Measurements from ENCODE around the gene KLHL10. TPM values are rescaled to one million over a fixed set of nuclear protein-coding genes. Genes with fewer than 3 reads are reported as not detected.

KLHL10 gene
- total RNA-seq, 1 donor from 2014 or later, result not detected

DNA sequence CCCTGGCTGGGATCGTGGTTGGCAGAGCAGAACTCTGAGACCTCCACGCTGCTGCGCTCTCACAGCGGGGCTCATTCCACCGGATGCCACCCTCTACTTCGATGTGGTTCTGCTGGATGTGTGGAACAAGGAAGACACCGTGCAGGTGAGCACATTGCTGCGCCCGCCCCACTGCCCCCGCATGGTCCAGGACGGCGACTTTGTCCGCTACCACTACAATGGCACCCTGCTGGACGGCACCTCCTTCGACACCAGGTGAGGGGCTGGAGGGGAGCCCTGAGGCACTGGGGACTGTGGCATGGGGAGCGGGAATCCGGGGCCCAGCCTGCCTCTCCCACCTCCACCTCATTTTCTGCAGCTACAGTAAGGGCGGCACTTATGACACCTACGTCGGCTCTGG lies 19.6 kb upstream of the KLHL10 start:
- Histone ChIP-seq H3K27ac (no peak overlapping the region), H3K36me3 (peaks cover 0 to 7% of the 10 kb centered on the region in 2 donors), H3K9me3 (no peaks in the 10 kb centered on the region), H3K4me1 (peaks cover 0 to 3% of the 10 kb centered on the region in 2 donors), H3K4me3 (no peak overlapping the region), H3K27me3 (no peaks in the 10 kb centered on the region)
- DNase-seq (ENCODE audit: low spot score in 2 of 2), result no peak
- TF ChIP-seq, protein P1, sequence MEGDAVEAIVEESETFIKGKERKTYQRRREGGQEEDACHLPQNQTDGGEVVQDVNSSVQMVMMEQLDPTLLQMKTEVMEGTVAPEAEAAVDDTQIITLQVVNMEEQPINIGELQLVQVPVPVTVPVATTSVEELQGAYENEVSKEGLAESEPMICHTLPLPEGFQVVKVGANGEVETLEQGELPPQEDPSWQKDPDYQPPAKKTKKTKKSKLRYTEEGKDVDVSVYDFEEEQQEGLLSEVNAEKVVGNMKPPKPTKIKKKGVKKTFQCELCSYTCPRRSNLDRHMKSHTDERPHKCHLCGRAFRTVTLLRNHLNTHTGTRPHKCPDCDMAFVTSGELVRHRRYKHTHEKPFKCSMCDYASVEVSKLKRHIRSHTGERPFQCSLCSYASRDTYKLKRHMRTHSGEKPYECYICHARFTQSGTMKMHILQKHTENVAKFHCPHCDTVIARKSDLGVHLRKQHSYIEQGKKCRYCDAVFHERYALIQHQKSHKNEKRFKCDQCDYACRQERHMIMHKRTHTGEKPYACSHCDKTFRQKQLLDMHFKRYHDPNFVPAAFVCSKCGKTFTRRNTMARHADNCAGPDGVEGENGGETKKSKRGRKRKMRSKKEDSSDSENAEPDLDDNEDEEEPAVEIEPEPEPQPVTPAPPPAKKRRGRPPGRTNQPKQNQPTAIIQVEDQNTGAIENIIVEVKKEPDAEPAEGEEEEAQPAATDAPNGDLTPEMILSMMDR (IDR thresholded peaks at IDR 0.05), result no peak
- intact Hi-C loops (cut with DNase I), result no loop called here

DNA sequence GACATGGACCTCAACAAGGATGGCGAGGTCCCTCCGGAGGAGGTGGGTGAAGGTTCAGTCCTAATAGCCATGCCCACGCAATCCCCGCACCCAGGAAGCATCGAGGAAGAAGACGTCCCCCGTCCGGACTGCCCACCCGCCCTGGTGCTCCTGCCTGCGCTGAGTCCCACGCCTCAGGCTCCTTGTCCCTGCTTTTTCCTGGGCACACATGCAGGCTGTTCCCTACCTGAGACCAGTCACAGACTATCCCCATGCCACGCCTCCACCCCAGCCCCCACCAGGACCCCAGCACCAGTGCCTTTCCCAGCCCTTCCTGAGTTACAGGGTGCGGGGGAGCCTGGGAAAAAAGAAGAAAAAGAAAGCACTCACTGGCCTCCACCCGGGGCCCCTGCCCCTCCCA lies 15.8 kb upstream of the KLHL10 start:
- no peaks in the 10 kb centered on the region for H3K4me1 ChIP-seq
- no peak overlapping the region for H3K27ac ChIP-seq
- H3K4me3 ChIP-seq, result no peak overlapping the region
- no peak for DNase-seq (ENCODE audit: low spot score in 2 of 2)
- H3K9me3 ChIP-seq, result no peaks in the 10 kb centered on the region
- intact Hi-C loops (cut with DNase I), result no loop called here
- H3K36me3 ChIP-seq, result peaks cover 8 to 36% of the 10 kb centered on the region in 2 donors
- no peaks in the 10 kb centered on the region for H3K27me3 ChIP-seq
- TF ChIP-seq, protein P1 (IDR thresholded peaks at IDR 0.05), result no peak

DNA sequence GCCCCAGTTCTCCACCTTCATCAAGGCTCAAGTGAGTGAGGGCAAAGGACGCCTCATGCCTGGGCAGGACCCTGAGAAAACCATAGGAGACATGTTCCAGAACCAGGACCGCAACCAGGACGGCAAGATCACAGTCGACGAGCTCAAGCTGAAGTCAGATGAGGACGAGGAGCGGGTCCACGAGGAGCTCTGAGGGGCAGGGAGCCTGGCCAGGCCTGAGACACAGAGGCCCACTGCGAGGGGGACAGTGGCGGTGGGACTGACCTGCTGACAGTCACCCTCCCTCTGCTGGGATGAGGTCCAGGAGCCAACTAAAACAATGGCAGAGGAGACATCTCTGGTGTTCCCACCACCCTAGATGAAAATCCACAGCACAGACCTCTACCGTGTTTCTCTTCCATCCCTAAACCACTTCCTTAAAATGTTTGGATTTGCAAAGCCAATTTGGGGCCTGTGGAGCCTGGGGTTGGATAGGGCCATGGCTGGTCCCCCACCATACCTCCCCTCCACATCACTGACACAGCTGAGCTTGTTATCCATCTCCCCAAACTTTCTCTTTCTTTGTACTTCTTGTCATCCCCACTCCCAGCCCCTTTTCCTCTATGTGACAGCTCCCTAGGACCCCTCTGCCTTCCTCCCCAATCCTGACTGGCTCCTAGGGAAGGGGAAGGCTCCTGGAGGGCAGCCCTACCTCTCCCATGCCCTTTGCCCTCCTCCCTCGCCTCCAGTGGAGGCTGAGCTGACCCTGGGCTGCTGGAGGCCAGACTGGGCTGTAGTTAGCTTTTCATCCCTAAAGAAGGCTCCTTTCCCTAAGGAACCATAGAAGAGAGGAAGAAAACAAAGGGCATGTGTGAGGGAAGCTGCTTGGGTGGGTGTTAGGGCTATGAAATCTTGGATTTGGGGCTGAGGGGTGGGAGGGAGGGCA lies 15.1 kb upstream of the KLHL10 start:
- H3K9me3 ChIP-seq, result no peaks in the 10 kb centered on the region
- H3K27ac ChIP-seq, result no peak overlapping the region
- no peak overlapping the region for H3K4me3 ChIP-seq
- intact Hi-C loops (cut with DNase I), result no loop called here
- no peaks in the 10 kb centered on the region for H3K4me1 ChIP-seq
- TF ChIP-seq, protein P1 (IDR thresholded peaks at IDR 0.05), result no peak
- no peak for DNase-seq (ENCODE audit: low spot score in 2 of 2)
- no peaks in the 10 kb centered on the region for H3K27me3 ChIP-seq
- H3K36me3 ChIP-seq, result peaks cover 15 to 42% of the 10 kb centered on the region in 2 donors

DNA sequence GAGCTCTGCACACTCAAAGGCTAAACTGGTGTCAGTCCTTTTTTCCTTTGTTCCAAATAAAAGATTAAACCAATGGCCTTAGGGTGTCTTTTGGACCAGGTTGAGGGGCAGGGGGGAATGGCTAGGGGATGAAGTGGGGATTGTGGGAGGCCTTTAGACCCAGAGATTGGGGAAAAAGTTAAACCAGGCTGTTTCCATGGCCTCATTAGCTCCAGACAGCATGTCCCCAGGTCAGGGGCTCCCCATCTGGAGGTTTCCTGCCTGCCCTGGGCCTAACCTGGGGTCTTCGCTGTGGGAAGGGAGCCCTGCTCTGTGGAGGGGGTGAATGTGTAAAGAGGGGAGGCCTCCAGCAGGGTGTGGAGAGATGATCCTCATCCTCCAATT lies 14.5 kb upstream of the KLHL10 start:
- H3K4me3 ChIP-seq, result no peak overlapping the region
- no peaks in the 10 kb centered on the region for H3K9me3 ChIP-seq
- no peaks in the 10 kb centered on the region for H3K27me3 ChIP-seq
- TF ChIP-seq, protein P1 (IDR thresholded peaks at IDR 0.05), result no peak
- no peak overlapping the region for H3K27ac ChIP-seq
- DNase-seq (ENCODE audit: low spot score in 2 of 2), result no peak
- H3K4me1 ChIP-seq, result no peaks in the 10 kb centered on the region
- intact Hi-C loops (cut with DNase I), result no loop called here
- peaks cover 21 to 44% of the 10 kb centered on the region in 2 donors for H3K36me3 ChIP-seq

DNA sequence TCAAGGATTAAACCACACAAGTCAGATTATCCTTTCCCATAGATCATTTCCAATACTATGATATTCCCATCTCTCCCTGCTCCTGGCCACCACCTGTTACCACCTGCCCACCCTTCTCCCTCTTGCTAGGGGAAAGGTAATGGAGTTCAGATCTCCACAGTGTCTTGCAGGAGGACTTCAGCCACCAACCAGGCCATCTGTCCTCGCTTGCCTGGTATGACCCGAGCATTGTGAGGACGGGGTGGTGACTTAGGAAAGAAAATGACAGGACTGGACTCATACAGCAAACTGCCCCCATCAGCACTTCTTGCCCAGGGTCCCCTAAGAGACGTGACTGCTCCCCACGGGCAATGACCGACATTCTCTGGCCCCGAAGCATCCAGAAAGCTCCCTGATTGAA lies 14.0 kb upstream of the KLHL10 start:
- intact Hi-C loops (cut with DNase I), result no loop called here
- H3K27ac ChIP-seq, result no peak overlapping the region

More for the DNA sequence above, 14.0 kb upstream of the KLHL10 start:
- H3K9me3 ChIP-seq, result no peaks in the 10 kb centered on the region
- no peaks in the 10 kb centered on the region for H3K4me1 ChIP-seq
- no peaks in the 10 kb centered on the region for H3K27me3 ChIP-seq
- no peak overlapping the region for H3K4me3 ChIP-seq
- TF ChIP-seq, protein P1 (IDR thresholded peaks at IDR 0.05), result no peak
- no peak for DNase-seq (ENCODE audit: low spot score in 2 of 2)
- H3K36me3 ChIP-seq, result peaks cover 25 to 46% of the 10 kb centered on the region in 2 donors

All from ascending aorta (tissue), 2 donors.